Measurements from ENCODE around the gene TJP2.

TJP2 gene

DNA sequence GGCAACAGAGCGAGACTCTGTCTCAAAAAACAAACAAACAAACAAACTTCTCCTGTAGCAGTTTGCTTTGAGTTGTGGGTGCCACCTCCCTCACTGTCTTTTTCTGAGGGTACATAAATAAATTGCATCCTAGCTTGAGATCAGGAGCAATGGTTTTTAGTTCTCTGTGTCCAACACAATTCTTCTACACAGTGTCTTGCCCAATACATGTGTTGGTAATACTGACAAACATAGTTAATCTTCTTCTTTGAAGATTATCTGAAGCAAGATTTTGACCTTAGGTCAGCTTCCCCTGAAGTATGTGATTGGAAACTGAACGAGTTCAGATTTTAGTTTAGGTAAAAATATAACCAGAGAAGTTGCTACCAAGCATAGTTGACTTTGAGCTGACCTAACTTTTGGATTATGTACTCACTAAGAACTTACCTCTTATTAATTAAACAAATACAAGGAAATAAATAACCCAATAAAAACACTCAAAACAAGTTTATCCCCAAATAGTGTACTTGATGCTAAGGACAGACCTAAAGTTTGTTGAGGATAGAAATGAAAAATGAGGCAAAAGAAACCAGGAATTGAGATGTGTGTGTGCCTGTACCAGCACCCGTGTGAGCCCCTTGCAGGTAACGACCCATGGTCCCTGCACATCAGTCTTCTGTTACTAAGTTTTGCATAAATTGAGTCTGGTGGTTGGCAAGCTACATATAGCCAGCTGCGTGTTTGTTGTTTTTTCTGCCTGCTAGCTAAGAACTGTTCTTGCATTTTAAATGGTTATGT lies 16.2 kb downstream of the TJP2 start:
- peak; percentile 68 for DNase-seq (ENCODE audit: low read depth)
- H3K4me3 ChIP-seq (ENCODE audit: low read depth, low read length): no peak overlapping the region
- TF ChIP-seq, protein P1, sequence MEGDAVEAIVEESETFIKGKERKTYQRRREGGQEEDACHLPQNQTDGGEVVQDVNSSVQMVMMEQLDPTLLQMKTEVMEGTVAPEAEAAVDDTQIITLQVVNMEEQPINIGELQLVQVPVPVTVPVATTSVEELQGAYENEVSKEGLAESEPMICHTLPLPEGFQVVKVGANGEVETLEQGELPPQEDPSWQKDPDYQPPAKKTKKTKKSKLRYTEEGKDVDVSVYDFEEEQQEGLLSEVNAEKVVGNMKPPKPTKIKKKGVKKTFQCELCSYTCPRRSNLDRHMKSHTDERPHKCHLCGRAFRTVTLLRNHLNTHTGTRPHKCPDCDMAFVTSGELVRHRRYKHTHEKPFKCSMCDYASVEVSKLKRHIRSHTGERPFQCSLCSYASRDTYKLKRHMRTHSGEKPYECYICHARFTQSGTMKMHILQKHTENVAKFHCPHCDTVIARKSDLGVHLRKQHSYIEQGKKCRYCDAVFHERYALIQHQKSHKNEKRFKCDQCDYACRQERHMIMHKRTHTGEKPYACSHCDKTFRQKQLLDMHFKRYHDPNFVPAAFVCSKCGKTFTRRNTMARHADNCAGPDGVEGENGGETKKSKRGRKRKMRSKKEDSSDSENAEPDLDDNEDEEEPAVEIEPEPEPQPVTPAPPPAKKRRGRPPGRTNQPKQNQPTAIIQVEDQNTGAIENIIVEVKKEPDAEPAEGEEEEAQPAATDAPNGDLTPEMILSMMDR (IDR thresholded peaks at IDR 0.05; ENCODE audit: insufficient read depth, low read depth, low read length, missing control alignments): no peak

DNA sequence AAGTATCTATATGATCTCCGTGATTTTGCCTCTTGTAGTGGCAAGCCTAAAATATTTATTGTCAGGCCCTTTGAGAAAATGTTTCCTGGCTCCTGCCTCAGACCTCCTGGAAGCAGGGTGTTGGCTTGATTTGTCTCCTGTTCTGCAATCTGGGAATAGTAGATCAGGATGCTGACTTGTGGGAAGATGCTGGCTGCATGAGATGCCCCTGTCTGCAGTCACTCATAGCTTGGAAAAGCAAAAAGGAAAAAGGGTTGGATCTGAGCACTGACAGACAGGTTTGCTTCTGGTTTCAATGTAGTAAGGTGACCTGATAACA lies 16.7 kb downstream of the TJP2 start:
- H3K4me3 ChIP-seq (ENCODE audit: low read depth, low read length): no peak overlapping the region
- DNase-seq (ENCODE audit: low read depth): no peak

DNA sequence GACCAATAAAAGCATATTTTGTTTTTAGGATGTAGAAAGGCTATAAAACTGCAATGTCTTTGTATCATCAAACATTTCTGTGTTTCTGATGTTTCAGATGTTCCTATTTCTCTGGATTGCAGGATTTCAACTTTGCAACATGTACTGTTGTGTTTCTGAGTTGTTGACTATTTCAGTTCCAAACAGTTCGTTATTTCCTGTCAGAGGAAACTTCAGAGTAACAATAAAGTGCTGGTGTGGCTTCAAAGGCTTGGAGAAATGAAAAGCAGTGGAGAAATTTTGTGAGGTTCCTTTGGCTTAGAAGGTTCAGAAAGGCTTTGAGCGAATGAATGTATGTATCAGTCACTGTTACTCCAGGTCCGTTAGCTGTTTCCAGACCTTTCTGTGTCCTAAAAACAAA lies 17.2 kb downstream of the TJP2 start:
- TF ChIP-seq, protein P1 (IDR thresholded peaks at IDR 0.05; ENCODE audit: insufficient read depth, low read depth, low read length, missing control alignments): no peak
- no peak for DNase-seq (ENCODE audit: low read depth)
- H3K4me3 ChIP-seq (ENCODE audit: low read depth, low read length): no peak overlapping the region

More for the DNA sequence above, 16.7 kb downstream of the TJP2 start:
- TF ChIP-seq, protein P1 (IDR thresholded peaks at IDR 0.05; ENCODE audit: insufficient read depth, low read depth, low read length, missing control alignments): no peak

DNA sequence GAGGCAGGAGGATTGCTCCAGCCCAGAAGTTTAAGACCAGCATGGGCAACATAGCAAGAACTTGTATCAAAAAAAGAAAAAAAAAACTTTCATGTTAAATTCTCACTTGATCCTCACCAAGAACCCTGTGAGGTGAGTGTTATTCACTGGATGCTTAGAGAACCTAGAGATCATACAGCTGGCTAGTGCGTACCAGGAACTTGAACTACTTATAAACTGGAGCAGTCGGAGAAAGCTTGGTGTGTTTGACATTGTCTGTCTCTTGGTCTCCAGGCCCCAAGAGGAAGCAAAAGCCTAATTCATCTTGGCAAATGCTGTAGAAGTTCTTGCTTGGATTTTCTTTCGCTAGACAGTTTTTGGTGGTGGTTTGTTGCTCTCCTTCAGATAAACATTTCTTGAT lies 18.1 kb downstream of the TJP2 start:
- TF ChIP-seq, protein P1 (IDR thresholded peaks at IDR 0.05; ENCODE audit: insufficient read depth, low read depth, low read length, missing control alignments): no peak
- H3K4me3 ChIP-seq (ENCODE audit: low read depth, low read length): no peak overlapping the region
- DNase-seq (ENCODE audit: low read depth): no peak

DNA sequence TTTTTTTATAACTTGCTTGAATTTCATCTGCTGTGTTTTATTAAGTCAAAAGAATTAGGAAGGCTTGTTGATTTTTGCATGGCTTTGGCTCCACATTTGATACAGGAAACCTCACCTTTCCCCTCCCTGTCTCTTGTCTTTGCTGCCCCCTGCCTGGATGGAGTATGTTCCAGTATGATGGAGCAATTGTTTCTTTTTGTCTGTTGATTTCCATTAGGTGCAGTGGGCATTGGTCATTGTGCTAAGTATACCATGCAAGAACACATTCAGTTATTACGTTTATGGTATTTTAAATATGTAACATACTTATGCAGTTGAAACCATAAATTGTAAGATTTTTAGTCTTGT lies 19.6 kb downstream of the TJP2 start:
- H3K4me3 ChIP-seq (ENCODE audit: low read depth, low read length): no peak overlapping the region
- TF ChIP-seq, protein P1 (IDR thresholded peaks at IDR 0.05; ENCODE audit: insufficient read depth, low read depth, low read length, missing control alignments): no peak
- DNase-seq (ENCODE audit: low read depth): no peak

DNA sequence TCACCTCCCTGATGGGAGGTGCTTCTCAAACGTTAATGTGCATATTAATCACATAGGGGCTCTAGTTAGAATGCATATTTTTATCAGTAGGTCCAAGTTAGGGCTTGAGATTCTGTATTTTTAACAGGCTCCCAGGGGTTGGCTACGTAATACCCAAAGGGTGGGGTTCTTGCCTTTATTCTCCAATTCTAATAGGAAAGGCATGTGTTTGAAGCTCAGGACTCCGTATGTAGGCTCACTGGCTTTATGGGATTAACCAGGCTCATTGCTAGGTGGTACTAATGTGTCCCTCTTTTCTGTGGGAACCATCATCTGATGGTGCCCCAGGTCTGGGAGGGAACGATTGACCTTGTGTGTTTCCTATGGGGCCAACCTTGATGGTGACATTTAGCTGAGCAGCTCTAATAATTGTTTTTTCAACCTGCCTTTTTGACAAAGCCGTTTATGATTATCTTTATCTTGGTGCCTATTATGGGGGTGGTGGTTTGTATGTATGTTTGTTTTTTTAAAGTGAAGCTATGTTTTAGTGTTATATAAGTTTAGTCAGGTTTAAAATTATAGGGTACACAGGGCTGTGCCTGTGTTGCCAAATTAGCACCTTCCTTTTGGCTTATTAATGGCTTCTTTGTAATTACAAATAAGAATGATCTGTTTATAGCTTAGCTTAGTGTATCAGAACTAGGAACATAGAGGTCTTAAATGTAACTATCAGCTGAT lies 20.8 kb downstream of the TJP2 start:
- no peak for DNase-seq (ENCODE audit: low read depth)
- no peak overlapping the region for H3K4me3 ChIP-seq (ENCODE audit: low read depth, low read length)
- TF ChIP-seq, protein P1 (IDR thresholded peaks at IDR 0.05; ENCODE audit: insufficient read depth, low read depth, low read length, missing control alignments): no peak
